Activated T-cell treated with anti-CD3 and anti-CD28 coated beads, Interleukin-2, amount 50 U/mL, for 1 hour (primary cell): ENCODE results near the gene CIAO2A.
"Not testable (repeated sequence)": the region's sequence is repeated elsewhere in the genome, so short reads cannot be mapped to it uniquely, and the experiment has no call there.

Experiments used
- DNase-seq: peaks from one replicate; pipeline ENCODE4 v3.0.0-alpha.2; 2020

Gene CIAO2A

GRCh38 chr15:64111679-64112050, 18.0 kb upstream of the CIAO2A start:
- no peak for DNase-seq

- DNase-seq: no peak
These were observed 17.5 kb upstream of the CIAO2A start for GRCh38 chr15:64110950-64111678.

- DNase-seq: not testable (repeated sequence)
These were observed 16.6 kb upstream of the CIAO2A start for GRCh38 chr15:64110108-64110701.

- no peak for DNase-seq
These were observed 13.7 kb upstream of the CIAO2A start for GRCh38 chr15:64107337-64107736.

- DNase-seq: no peak
These were observed 11.6 kb upstream of the CIAO2A start for GRCh38 chr15:64105113-64105704.

- DNase-seq: no peak
These were observed 8.9 kb upstream of the CIAO2A start for GRCh38 chr15:64102497-64102896.

- no peak for DNase-seq
These were observed 7.3 kb upstream of the CIAO2A start for GRCh38 chr15:64100958-64101357.

GRCh38 chr15:64099379-64099778, 5.7 kb upstream of the CIAO2A start:
- no peak for DNase-seq

- no peak for DNase-seq
These were observed 3.2 kb upstream of the CIAO2A start for GRCh38 chr15:64096668-64097384.

- DNase-seq: peak; percentile 99
These were observed 2.4 kb upstream of the CIAO2A start, which contains the start of gene SNX1 for GRCh38 chr15:64095795-64096667. Gene SNX1, plus strand, starts transcription at chr15:64095982. Its CDS starts 32 bp downstream, at chr15:64096014.

GRCh38 chr15:64095431-64095794, 1.8 kb upstream of the CIAO2A start:
- no peak for DNase-seq

- peak; percentile 39 for DNase-seq
These were observed 593 bp downstream of the CIAO2A start for GRCh38 chr15:64092864-64093626.

- DNase-seq: no peak
These were observed 1.4 kb downstream of the CIAO2A start for GRCh38 chr15:64092075-64092820.

- DNase-seq: no peak
These were observed 3.1 kb downstream of the CIAO2A start for GRCh38 chr15:64090527-64090926.

GRCh38 chr15:64089543-64090280, 3.9 kb downstream of the CIAO2A start:
- no peak for DNase-seq

- DNase-seq: no peak
These were observed 10.9 kb downstream of the CIAO2A start for GRCh38 chr15:64082757-64083156.

GRCh38 chr15:64073496-64073895, 20.1 kb downstream of the CIAO2A start:
- DNase-seq: not testable (repeated sequence)

- DNase-seq: no peak
These were observed 20.8 kb downstream of the CIAO2A start for GRCh38 chr15:64072812-64073211.

GRCh38 chr15:64071931-64072765, 21.5 kb downstream of the CIAO2A start:
- no peak for DNase-seq
